GM12878 (cell line): ENCODE measurements around the gene KCTD14. TPM values are rescaled to one million over a fixed set of nuclear protein-coding genes. Genes with fewer than 3 reads are reported as not detected.
A peak's percentile ranks its signal among the peaks of the same experiment; 100 is the strongest.

ENCODE experiments used
- ATAC-seq: fragments of 200-7000 bp; cut with Tn5 transposase; 3 replicates; pipeline ENCODE4 v1.9.1; 2020; ENCODE audit warnings: mild to moderate bottlenecking, moderate library complexity
- BruUV-seq: library from RNA; stranded (reverse); fragments of 400-500 nt; replicated peaks from 2 replicates; lab custom pipeline; 2021; lab: Mats Ljungman, UMichigan
- CTCF ChIA-PET: fragments of 300-600 bp; sonication (Branson Sonifier 250); formaldehyde crosslinking; extraction: SDS; loops from one replicate; lab custom pipeline; 2021; ENCODE audit warnings: inconsistent platforms; lab: Yijun Ruan, JAX
- POLR2A ChIA-PET: fragments of 350-600 bp; formaldehyde crosslinking; extraction: SDS; loops from one replicate; lab custom pipeline; 2021; ENCODE audit warnings: inconsistent platforms; lab: Charles Lee
- RAD21 ChIA-PET: fragments of 300-600 bp; sonication (Branson Sonifier 250); formaldehyde crosslinking; loops from one replicate; lab custom pipeline; 2023; ENCODE audit warnings: antibody characterized with exemption; ENCODE audit not compliant: unreplicated experiment; lab: Charles Lee
- SMC1A ChIA-PET: fragments of 300-600 bp; sonication (Branson Sonifier 250); formaldehyde crosslinking; loops from one replicate; lab custom pipeline; 2023; ENCODE audit not compliant: unreplicated experiment, uncharacterized antibody; lab: Charles Lee
- DNase-seq: peaks from one replicate; pipeline ENCODE4 v3.0.0-alpha.2; 2011; ENCODE audit warnings: low read depth, low spot score
- FAIRE-seq: peaks from 3 replicates; lab custom pipeline; 2011; peaks lifted over from hg19 to GRCh38; lab: Jason Lieb, UNC
- H2AFZ ChIP-seq: 2 replicates; pipeline ENCODE4 v1.6.0; 2011; ENCODE audit warnings: low read depth, low read length, control low read depth; ENCODE audit not compliant: control insufficient read depth
- H3K27ac ChIP-seq: 2 replicates; pipeline ENCODE4 v1.5.1; 2011; ENCODE audit warnings: control low read depth; ENCODE audit not compliant: control insufficient read depth, insufficient read depth
- H3K27me3 ChIP-seq, 2 experiments: replicated peaks in 1 of 2; 2 replicates each; pipeline versions ENCODE4 v1.6.0 to v1.6.1; 2011; ENCODE audit warnings: low read length in 1 of 2; ENCODE audit not compliant: control insufficient read depth in 2 of 2, insufficient read depth in 2 of 2
- H3K36me3 ChIP-seq, 2 experiments: 2 replicates each; pipeline ENCODE4 v1.5.1; 2011; ENCODE audit warnings: low read length in 1 of 2; ENCODE audit not compliant: control insufficient read depth in 2 of 2, insufficient read depth in 2 of 2
- H3K4me1 ChIP-seq: 2 replicates; pipeline ENCODE4 v1.6.1; 2011; ENCODE audit warnings: mild to moderate bottlenecking, low read length, moderate library complexity, mixed read lengths; ENCODE audit not compliant: control insufficient read depth, insufficient read depth
- H3K4me2 ChIP-seq: 2 replicates; pipeline ENCODE4 v1.6.0; 2011; ENCODE audit warnings: control low read depth; ENCODE audit not compliant: control insufficient read depth, insufficient read depth
- H3K4me3 ChIP-seq: fragments of 200-600 bp; sonication (generic); 2 replicates; pipeline ENCODE4 v1.5.1; 2016
- H3K79me2 ChIP-seq: 2 replicates; pipeline ENCODE4 v1.6.0; 2011; ENCODE audit warnings: low read length; ENCODE audit not compliant: control insufficient read depth, insufficient read depth
- H3K9ac ChIP-seq: 2 replicates; pipeline ENCODE4 v1.8.0; 2011; ENCODE audit warnings: low read length, control low read depth, mixed read lengths; ENCODE audit not compliant: control insufficient read depth, insufficient read depth
- H3K9me3 ChIP-seq: replicated peaks from 3 replicates; pipeline ENCODE4 v1.5.1; 2011; ENCODE audit warnings: mild to moderate bottlenecking, low read length; ENCODE audit not compliant: control insufficient read depth, insufficient read depth
- H4K20me1 ChIP-seq: 2 replicates; pipeline ENCODE4 v1.6.0; 2011; ENCODE audit not compliant: control insufficient read depth, insufficient read depth
- EP300 ChIP-seq, 2 experiments: fragments of 150-350 bp in 1 of 2; IDR thresholded peaks; 2 replicates each; pipeline ENCODE4 v1.6.1; 2011 to 2012; ENCODE audit warnings: low read depth in 2 of 2, low read length in 2 of 2, borderline replicate concordance in 1 of 2, improper control_type of control experiment in 1 of 2, inconsistent platforms in 1 of 2; ENCODE audit not compliant: control insufficient read depth in 1 of 2
- WGBS: methylation state at CpG from one replicate; pipeline ENCODE4 v1.1.6; 2016; ENCODE audit warnings: low lambda C conversion rate; ENCODE audit not compliant: insufficient replicate concordance, insufficient coverage; ENCODE audit errors: missing lambda C conversion rate; 5-methylcytosine and 5-hydroxymethylcytosine counted together
- in situ Hi-C: fragments of 300-500 bp; cut with MboI; formaldehyde crosslinking; loops from 9 replicates; pipeline ENCODE4 v1.14.3; 2018; ENCODE audit warnings: mixed read lengths
- intact Hi-C: fragments of 100-400 bp; cut with micrococcal nuclease; formaldehyde crosslinking; loops from one replicate; pipeline ENCODE4 v1.14.2; 2022; ENCODE audit not compliant: unreplicated experiment
- polyA plus RNA-seq, 11 experiments: library from polyadenylated mRNA; depleted of rRNA in 4 of 11; unstranded in 6 of 11; stranded (reverse) in 5 of 11; fragments of >200 nt; fragmentation: Nextera tagmentation in 4 of 11; fragmentation: Illumina TruSeq in 1 of 11; extraction: Ambion mirVana in 4 of 11; extraction: Trizol in 1 of 11; gene quantifications; 1 replicate in 1 of 11; 2 replicates in 10 of 11; pipeline versions ENCODE4 v1.2.1 to v1.2.3, GENCODE V29; 2011 to 2016; ENCODE audit warnings: inconsistent platforms in 2 of 11, missing spikeins in 2 of 11, low read depth in 1 of 11
- total RNA-seq, 4 experiments: library from RNA; depleted of rRNA in 3 of 4; stranded (reverse); fragments of >200 nt in 3 of 4; fragmentation: Illumina TruSeq in 1 of 4; extraction: Trizol in 1 of 4; gene quantifications; 2 replicates each; pipeline versions ENCODE4 v1.2.1 to v1.2.3, GENCODE V29; 2013 to 2021
- TF ChIP-seq, protein P1 (sequence below): fragments of 450-650 bp; formaldehyde crosslinking; IDR thresholded peaks from 2 replicates; pipeline ENCODE4 v1.4.0; 2020; ENCODE audit warnings: mild to moderate bottlenecking, moderate library complexity

Gene KCTD14
- total and polyA plus RNA-seq, 10 of the 15 experiments (the other 5 are each of a cell fraction or from before 2014, with no cell fraction given) = 0.11 to 0.63 (median 0.48) TPM

- BruUV-seq = no TSS peak
- H3K79me2 ChIP-seq = peaks cover 20% of the 10 kb centered on the region
- WGBS = 9% methylated on average over 11 of the region's 11 CpGs
- H3K9ac ChIP-seq = peak overlapping the region; percentile 90
- H3K4me1 ChIP-seq = peaks cover 3% of the 10 kb centered on the region; the same call in 1 of the 2 replicates
- H3K9me3 ChIP-seq = no peaks in the 10 kb centered on the region
- no peak for ATAC-seq
- peak overlapping the region; percentile 95 for H3K4me3 ChIP-seq
- no peak for FAIRE-seq
- ChIA-PET RAD21 (interaction anchor here (0.6 to 1.9 kb wide), 4 partner anchors 14 to 174 kb away, joined by 3 to 14 read pairs (median 4); no protein-coding TSS in a partner anchor), SMC1A (interaction anchor here (1.4 kb wide), 1 partner anchor 51 kb away, joined by 3 read pairs; no protein-coding TSS in a partner anchor), POLR2A (interaction anchor here (0.8 to 1.3 kb wide), 6 partner anchors 9 to 205 kb away, joined by 3 to 4 read pairs (median 3); partner anchors contain the start of gene NDUFC2), CTCF (interaction anchor here (0.6 to 1.7 kb wide), 7 partner anchors 22 to 949 kb away, joined by 3 to 9 read pairs (median 4); no protein-coding TSS in a partner anchor)
- intact Hi-C loops = loop anchor here (2.0 to 10.0 kb wide), 2 partner anchors 173 to 191 kb away; partner anchors contain the start of genes AAMDC, KCTD21, RSF1 and USP35
- peak overlapping the region; percentile 70 for H3K27ac ChIP-seq
- DNase-seq = no peak
- H3K4me2 ChIP-seq = peak overlapping the region; percentile 84
- no peaks in the 10 kb centered on the region for H3K27me3 ChIP-seq
- no peaks in the 10 kb centered on the region for H4K20me1 ChIP-seq
- H3K36me3 ChIP-seq = peaks cover 0 to 7% of the 10 kb centered on the region in 2 experiments; a peak in 1 of 4 replicates
- TF ChIP-seq, protein P1, sequence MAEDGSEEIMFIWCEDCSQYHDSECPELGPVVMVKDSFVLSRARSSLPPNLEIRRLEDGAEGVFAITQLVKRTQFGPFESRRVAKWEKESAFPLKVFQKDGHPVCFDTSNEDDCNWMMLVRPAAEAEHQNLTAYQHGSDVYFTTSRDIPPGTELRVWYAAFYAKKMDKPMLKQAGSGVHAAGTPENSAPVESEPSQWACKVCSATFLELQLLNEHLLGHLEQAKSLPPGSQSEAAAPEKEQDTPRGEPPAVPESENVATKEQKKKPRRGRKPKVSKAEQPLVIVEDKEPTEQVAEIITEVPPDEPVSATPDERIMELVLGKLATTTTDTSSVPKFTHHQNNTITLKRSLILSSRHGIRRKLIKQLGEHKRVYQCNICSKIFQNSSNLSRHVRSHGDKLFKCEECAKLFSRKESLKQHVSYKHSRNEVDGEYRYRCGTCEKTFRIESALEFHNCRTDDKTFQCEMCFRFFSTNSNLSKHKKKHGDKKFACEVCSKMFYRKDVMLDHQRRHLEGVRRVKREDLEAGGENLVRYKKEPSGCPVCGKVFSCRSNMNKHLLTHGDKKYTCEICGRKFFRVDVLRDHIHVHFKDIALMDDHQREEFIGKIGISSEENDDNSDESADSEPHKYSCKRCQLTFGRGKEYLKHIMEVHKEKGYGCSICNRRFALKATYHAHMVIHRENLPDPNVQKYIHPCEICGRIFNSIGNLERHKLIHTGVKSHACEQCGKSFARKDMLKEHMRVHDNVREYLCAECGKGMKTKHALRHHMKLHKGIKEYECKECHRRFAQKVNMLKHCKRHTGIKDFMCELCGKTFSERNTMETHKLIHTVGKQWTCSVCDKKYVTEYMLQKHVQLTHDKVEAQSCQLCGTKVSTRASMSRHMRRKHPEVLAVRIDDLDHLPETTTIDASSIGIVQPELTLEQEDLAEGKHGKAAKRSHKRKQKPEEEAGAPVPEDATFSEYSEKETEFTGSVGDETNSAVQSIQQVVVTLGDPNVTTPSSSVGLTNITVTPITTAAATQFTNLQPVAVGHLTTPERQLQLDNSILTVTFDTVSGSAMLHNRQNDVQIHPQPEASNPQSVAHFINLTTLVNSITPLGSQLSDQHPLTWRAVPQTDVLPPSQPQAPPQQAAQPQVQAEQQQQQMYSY (CRISPR knock-in tag) = no peak
- 0 out of 4 replicates have a peak, but pooled peaks of 1 of the 2 experiments have one; percentile 2 for TF ChIP-seq EP300 (IDR thresholded peaks at IDR 0.05; ENCODE audit: borderline replicate concordance in 1 of 2, control insufficient read depth in 1 of 2, low read depth in 2 of 2, low read length in 2 of 2)
- H2AFZ ChIP-seq = peak overlapping the region; percentile 94
- in situ Hi-C loops = loop anchor here (5.0 kb wide), 1 partner anchor 177 kb away; no protein-coding TSS in a partner anchor
Measured at GRCh38 chr11:77993902-77994301, 29.2 kb downstream of the KCTD14 start.
